Astrocyte of the spinal cord (primary cell): ENCODE data around the gene DCXR.
A peak's percentile ranks its signal among the peaks of the same experiment; 100 is the strongest.

Source experiments
- DNase-seq: peaks from one replicate; pipeline ENCODE4 v3.0.0; 2011; ENCODE audit warnings: low read depth, low spot score
- H3K4me3 ChIP-seq: 2 replicates; pipeline ENCODE4 v1.5.1; 2011; ENCODE audit warnings: low read depth, mild to moderate bottlenecking, low read length, moderate library complexity
- CTCF ChIP-seq: IDR thresholded peaks from 2 replicates; pipeline ENCODE4 v1.5.1; 2012; ENCODE audit warnings: low read depth, mild to moderate bottlenecking, low read length, inconsistent platforms
- in situ Hi-C: cut with HindIII; loops from 2 replicates; pipeline ENCODE4 v1.10.0; 2017; ENCODE audit warnings: low sequenced_read_pairs

DCXR gene

GRCh38 chr17:82028966-82029365 lies 8.5 kb downstream of the DCXR start:
- no peak for DNase-seq
- no peak for TF ChIP-seq CTCF
- in situ Hi-C loops: no loop called here
- H3K4me3 ChIP-seq: no peak overlapping the region

GRCh38 chr17:82028246-82028645 lies 9.3 kb downstream of the DCXR start:
- H3K4me3 ChIP-seq: no peak overlapping the region
- DNase-seq: no peak
- in situ Hi-C loops: no loop called here
- no peak for TF ChIP-seq CTCF

GRCh38 chr17:82025401-82026107 lies 11.9 kb downstream of the DCXR start:
- in situ Hi-C loops: no loop called here
- TF ChIP-seq CTCF: no peak
- no peak for DNase-seq
- no peak overlapping the region for H3K4me3 ChIP-seq

- no peak for TF ChIP-seq CTCF
- DNase-seq: no peak
- no peak overlapping the region for H3K4me3 ChIP-seq
- in situ Hi-C loops: no loop called here
Measured at GRCh38 chr17:82024859-82025258, 12.6 kb downstream of the DCXR start.

GRCh38 chr17:82023447-82024241 lies 13.9 kb downstream of the DCXR start:
- TF ChIP-seq CTCF: no peak
- no peak for DNase-seq
- in situ Hi-C loops: no loop called here
- peak overlapping the region; percentile 59 for H3K4me3 ChIP-seq

- in situ Hi-C loops: no loop called here
- no peak for TF ChIP-seq CTCF
- peak within 1 kb of the TSS; percentile 70 for H3K4me3 ChIP-seq
- DNase-seq: peak; percentile 100
Measured at GRCh38 chr17:82022981-82023446, 14.5 kb downstream of the DCXR start, which contains the start of gene LRRC45. TSS of gene LRRC45 (plus strand) at chr17:82023305. CDS start at chr17:82023644, 339 bp downstream.
